Measurements from ENCODE around the gene C1RL. TPM values are rescaled to one million over a fixed set of nuclear protein-coding genes. Genes with fewer than 3 reads are reported as not detected.

Gene C1RL
- total RNA-seq, 1 donor from 2014 or later, result 8.1 TPM

- H3K4me1 ChIP-seq, result peaks cover 9% of the 10 kb centered on the region
- TF ChIP-seq CTCF (IDR thresholded peaks at IDR 0.05; ENCODE audit: borderline replicate concordance), result no peak
- H3K9me3 ChIP-seq (replicated peaks), result peaks cover 10% of the 10 kb centered on the region
- no peaks in the 10 kb centered on the region for H3K27me3 ChIP-seq (ENCODE audit: low read depth)
- H3K4me3 ChIP-seq, result no peak overlapping the region
- DNase-seq, result no peak
- H3K27ac ChIP-seq (replicated peaks), result peak overlapping the region; percentile 54
- intact Hi-C loops (cut with micrococcal nuclease), result no loop called here
- H3K36me3 ChIP-seq, result peaks cover 21% of the 10 kb centered on the region
Measured at GRCh38 chr12:7102582-7102981, 6.4 kb downstream of the C1RL start.

- Histone ChIP-seq H3K27me3 (ENCODE audit: low read depth) (no peaks in the 10 kb centered on the region), H3K36me3 (peaks cover 21% of the 10 kb centered on the region), H3K4me3 (peak overlapping the region; percentile 5), H3K9me3 (replicated peaks) (peaks cover 10% of the 10 kb centered on the region), H3K27ac (replicated peaks) (peak overlapping the region; percentile 54), H3K4me1 (peaks cover 9% of the 10 kb centered on the region)
- DNase-seq, result no peak
- intact Hi-C loops (cut with micrococcal nuclease), result no loop called here
- no peak for TF ChIP-seq CTCF (IDR thresholded peaks at IDR 0.05; ENCODE audit: borderline replicate concordance)
Measured at GRCh38 chr12:7101694-7102131, 7.3 kb downstream of the C1RL start.

- Histone ChIP-seq H3K4me3 (peak overlapping the region; percentile 5), H3K4me1 (peaks cover 9% of the 10 kb centered on the region), H3K36me3 (peaks cover 20% of the 10 kb centered on the region), H3K27me3 (ENCODE audit: low read depth) (no peaks in the 10 kb centered on the region), H3K9me3 (replicated peaks) (peaks cover 6% of the 10 kb centered on the region), H3K27ac (replicated peaks) (peak overlapping the region; percentile 54)
- intact Hi-C loops (cut with micrococcal nuclease), result no loop called here
- DNase-seq, result no peak
- no peak for TF ChIP-seq CTCF (IDR thresholded peaks at IDR 0.05; ENCODE audit: borderline replicate concordance)
Measured at GRCh38 chr12:7101047-7101693, 7.8 kb downstream of the C1RL start.

GRCh38 chr12:7100239-7100638 lies 8.8 kb downstream of the C1RL start:
- TF ChIP-seq CTCF (IDR thresholded peaks at IDR 0.05; ENCODE audit: borderline replicate concordance), result no peak
- no peak for DNase-seq
- Histone ChIP-seq H3K4me1 (peaks cover 9% of the 10 kb centered on the region), H3K27ac (replicated peaks) (no peak overlapping the region), H3K4me3 (no peak overlapping the region), H3K27me3 (ENCODE audit: low read depth) (no peaks in the 10 kb centered on the region), H3K36me3 (peaks cover 17% of the 10 kb centered on the region), H3K9me3 (replicated peaks) (no peaks in the 10 kb centered on the region)
- intact Hi-C loops (cut with micrococcal nuclease), result no loop called here

- no peaks in the 10 kb centered on the region for H3K9me3 ChIP-seq (replicated peaks)
- TF ChIP-seq CTCF (IDR thresholded peaks at IDR 0.05; ENCODE audit: borderline replicate concordance), result no peak
- peaks cover 17% of the 10 kb centered on the region for H3K36me3 ChIP-seq
- DNase-seq, result no peak
- H3K27ac ChIP-seq (replicated peaks), result no peak overlapping the region
- peaks cover 9% of the 10 kb centered on the region for H3K4me1 ChIP-seq
- H3K4me3 ChIP-seq, result no peak overlapping the region
- H3K27me3 ChIP-seq (ENCODE audit: low read depth), result no peaks in the 10 kb centered on the region
- intact Hi-C loops (cut with micrococcal nuclease), result no loop called here
Measured at GRCh38 chr12:7099290-7099996, 9.6 kb downstream of the C1RL start.
